ENCODE measurements around the gene SLC10A3. TPM values are rescaled to one million over a fixed set of nuclear protein-coding genes. Genes with fewer than 3 reads are reported as not detected.

Gene SLC10A3
- polyA plus RNA-seq, 1 of the 3 experiments (the other 2 are of a cell fraction): 29.7 TPM

DNA sequence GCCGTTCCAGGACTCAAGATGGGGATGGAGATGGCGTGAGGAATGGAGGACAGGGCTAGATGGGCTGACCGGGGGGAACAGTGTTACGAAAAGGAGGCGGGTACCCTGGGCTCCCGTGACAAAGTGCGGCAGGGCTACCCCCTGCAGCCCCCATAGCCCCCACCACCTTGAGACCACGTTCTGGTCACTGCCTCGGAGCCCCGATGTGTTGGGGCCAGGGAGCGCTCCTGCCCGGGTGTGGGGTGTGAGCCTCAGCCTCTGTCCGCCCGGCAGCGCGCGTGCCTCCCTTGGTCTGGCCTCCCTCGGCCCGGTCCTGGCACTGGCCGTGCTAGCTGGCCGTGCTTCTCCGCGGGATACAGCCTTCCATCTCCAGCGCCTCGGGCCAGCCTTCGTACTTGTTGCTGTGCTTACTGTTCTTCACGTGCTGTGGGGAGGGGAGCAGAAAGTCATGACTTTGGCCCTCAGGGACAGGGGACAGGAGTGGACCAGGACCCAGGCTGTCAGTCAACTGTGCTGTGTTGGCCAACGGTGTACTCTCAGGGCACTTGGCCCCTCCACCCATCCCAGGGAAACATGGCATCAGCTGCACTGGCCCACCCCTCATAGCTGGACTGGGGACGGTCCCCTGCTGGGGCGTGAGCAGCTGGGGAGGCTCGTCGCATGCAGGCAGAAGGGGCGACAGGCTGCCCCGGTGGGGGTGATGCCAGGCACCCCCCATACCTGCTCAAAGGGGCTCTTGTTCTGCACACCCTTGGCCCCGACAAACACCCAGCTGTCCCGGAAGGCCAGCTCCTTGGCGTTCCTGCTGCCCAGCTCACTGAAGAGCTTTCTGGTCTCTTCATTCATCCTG lies 16.3 kb upstream of the SLC10A3 start:
- no peaks in the 10 kb centered on the region for H3F3A ChIP-seq (replicated peaks; ENCODE audit: insufficient read depth)
- no peaks in the 10 kb centered on the region for H3K36me3 ChIP-seq (replicated peaks in 1 of 2; ENCODE audit: control insufficient read depth in 1 of 2, insufficient read depth in 2 of 2, low read length in 1 of 2)
- H3K4me1 ChIP-seq (ENCODE audit: control insufficient read depth in 1 of 2, insufficient read depth in 2 of 2, low read depth in 1 of 2, low read length in 1 of 2): no peaks in the 10 kb centered on the region
- WGBS (ENCODE audit: low lambda C conversion rate): 52% methylated on average over 5 of the region's 37 CpGs
- TF ChIP-seq TAF1 (IDR thresholded peaks at IDR 0.05; ENCODE audit: borderline replicate concordance, low read depth, low read length) (no peak), TEAD4 (IDR thresholded peaks at IDR 0.05; ENCODE audit: borderline replicate concordance, insufficient read depth) (no peak), RAD21 (IDR thresholded peaks at IDR 0.05; ENCODE audit: low read length) (no peak), JUND (IDR thresholded peaks at IDR 0.05) (no peak), FOXM1 (IDR thresholded peaks at IDR 0.05; ENCODE audit: low read depth) (no peak), SIN3A (IDR thresholded peaks at IDR 0.05; ENCODE audit: borderline replicate concordance, low read depth, low read length) (no peak), RCOR1 (IDR thresholded peaks at IDR 0.05; ENCODE audit: low read length) (no peak), EZH2phosphoT487 (IDR thresholded peaks at IDR 0.05; ENCODE audit: borderline replicate concordance, low read depth) (no peak), FOSL2 (IDR thresholded peaks at IDR 0.05; ENCODE audit: borderline replicate concordance, low read depth) (no peak), NFIC (IDR thresholded peaks at IDR 0.05; ENCODE audit: borderline replicate concordance) (no peak), TCF12 (IDR thresholded peaks at IDR 0.05) (no peak)
- TF ChIP-seq, protein P1, sequence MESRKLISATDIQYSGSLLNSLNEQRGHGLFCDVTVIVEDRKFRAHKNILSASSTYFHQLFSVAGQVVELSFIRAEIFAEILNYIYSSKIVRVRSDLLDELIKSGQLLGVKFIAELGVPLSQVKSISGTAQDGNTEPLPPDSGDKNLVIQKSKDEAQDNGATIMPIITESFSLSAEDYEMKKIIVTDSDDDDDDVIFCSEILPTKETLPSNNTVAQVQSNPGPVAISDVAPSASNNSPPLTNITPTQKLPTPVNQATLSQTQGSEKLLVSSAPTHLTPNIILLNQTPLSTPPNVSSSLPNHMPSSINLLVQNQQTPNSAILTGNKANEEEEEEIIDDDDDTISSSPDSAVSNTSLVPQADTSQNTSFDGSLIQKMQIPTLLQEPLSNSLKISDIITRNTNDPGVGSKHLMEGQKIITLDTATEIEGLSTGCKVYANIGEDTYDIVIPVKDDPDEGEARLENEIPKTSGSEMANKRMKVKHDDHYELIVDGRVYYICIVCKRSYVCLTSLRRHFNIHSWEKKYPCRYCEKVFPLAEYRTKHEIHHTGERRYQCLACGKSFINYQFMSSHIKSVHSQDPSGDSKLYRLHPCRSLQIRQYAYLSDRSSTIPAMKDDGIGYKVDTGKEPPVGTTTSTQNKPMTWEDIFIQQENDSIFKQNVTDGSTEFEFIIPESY (IDR thresholded peaks at IDR 0.05; ENCODE audit: borderline replicate concordance, low read depth): no peak
- TF ChIP-seq, protein P2, sequence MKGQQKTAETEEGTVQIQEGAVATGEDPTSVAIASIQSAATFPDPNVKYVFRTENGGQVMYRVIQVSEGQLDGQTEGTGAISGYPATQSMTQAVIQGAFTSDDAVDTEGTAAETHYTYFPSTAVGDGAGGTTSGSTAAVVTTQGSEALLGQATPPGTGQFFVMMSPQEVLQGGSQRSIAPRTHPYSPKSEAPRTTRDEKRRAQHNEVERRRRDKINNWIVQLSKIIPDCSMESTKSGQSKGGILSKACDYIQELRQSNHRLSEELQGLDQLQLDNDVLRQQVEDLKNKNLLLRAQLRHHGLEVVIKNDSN (IDR thresholded peaks at IDR 0.05; ENCODE audit: borderline replicate concordance, low read depth): no peak
- TF ChIP-seq, protein P3, sequence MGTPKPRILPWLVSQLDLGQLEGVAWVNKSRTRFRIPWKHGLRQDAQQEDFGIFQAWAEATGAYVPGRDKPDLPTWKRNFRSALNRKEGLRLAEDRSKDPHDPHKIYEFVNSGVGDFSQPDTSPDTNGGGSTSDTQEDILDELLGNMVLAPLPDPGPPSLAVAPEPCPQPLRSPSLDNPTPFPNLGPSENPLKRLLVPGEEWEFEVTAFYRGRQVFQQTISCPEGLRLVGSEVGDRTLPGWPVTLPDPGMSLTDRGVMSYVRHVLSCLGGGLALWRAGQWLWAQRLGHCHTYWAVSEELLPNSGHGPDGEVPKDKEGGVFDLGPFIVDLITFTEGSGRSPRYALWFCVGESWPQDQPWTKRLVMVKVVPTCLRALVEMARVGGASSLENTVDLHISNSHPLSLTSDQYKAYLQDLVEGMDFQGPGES (IDR thresholded peaks at IDR 0.05; ENCODE audit: low read depth, low read length): no peak
- TF ChIP-seq, protein P4, sequence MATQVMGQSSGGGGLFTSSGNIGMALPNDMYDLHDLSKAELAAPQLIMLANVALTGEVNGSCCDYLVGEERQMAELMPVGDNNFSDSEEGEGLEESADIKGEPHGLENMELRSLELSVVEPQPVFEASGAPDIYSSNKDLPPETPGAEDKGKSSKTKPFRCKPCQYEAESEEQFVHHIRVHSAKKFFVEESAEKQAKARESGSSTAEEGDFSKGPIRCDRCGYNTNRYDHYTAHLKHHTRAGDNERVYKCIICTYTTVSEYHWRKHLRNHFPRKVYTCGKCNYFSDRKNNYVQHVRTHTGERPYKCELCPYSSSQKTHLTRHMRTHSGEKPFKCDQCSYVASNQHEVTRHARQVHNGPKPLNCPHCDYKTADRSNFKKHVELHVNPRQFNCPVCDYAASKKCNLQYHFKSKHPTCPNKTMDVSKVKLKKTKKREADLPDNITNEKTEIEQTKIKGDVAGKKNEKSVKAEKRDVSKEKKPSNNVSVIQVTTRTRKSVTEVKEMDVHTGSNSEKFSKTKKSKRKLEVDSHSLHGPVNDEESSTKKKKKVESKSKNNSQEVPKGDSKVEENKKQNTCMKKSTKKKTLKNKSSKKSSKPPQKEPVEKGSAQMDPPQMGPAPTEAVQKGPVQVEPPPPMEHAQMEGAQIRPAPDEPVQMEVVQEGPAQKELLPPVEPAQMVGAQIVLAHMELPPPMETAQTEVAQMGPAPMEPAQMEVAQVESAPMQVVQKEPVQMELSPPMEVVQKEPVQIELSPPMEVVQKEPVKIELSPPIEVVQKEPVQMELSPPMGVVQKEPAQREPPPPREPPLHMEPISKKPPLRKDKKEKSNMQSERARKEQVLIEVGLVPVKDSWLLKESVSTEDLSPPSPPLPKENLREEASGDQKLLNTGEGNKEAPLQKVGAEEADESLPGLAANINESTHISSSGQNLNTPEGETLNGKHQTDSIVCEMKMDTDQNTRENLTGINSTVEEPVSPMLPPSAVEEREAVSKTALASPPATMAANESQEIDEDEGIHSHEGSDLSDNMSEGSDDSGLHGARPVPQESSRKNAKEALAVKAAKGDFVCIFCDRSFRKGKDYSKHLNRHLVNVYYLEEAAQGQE (IDR thresholded peaks at IDR 0.05; ENCODE audit: low read depth, low read length): no peak
- TF ChIP-seq, protein P5, sequence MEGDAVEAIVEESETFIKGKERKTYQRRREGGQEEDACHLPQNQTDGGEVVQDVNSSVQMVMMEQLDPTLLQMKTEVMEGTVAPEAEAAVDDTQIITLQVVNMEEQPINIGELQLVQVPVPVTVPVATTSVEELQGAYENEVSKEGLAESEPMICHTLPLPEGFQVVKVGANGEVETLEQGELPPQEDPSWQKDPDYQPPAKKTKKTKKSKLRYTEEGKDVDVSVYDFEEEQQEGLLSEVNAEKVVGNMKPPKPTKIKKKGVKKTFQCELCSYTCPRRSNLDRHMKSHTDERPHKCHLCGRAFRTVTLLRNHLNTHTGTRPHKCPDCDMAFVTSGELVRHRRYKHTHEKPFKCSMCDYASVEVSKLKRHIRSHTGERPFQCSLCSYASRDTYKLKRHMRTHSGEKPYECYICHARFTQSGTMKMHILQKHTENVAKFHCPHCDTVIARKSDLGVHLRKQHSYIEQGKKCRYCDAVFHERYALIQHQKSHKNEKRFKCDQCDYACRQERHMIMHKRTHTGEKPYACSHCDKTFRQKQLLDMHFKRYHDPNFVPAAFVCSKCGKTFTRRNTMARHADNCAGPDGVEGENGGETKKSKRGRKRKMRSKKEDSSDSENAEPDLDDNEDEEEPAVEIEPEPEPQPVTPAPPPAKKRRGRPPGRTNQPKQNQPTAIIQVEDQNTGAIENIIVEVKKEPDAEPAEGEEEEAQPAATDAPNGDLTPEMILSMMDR (IDR thresholded peaks at IDR 0.05): no peak
- TF ChIP-seq, protein P6, sequence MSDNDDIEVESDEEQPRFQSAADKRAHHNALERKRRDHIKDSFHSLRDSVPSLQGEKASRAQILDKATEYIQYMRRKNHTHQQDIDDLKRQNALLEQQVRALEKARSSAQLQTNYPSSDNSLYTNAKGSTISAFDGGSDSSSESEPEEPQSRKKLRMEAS (IDR thresholded peaks at IDR 0.05; ENCODE audit: low read depth): no peak
- H3K79me2 ChIP-seq (ENCODE audit: insufficient read depth): no peaks in the 10 kb centered on the region
- POLR2A ChIA-PET: no interaction called here
- H3K4me2 ChIP-seq: no peak overlapping the region
- H2AFZ ChIP-seq (ENCODE audit: low read depth): no peak overlapping the region
- CTCF ChIA-PET: no interaction called here
- H3K9me3 ChIP-seq: no peaks in the 10 kb centered on the region
- no peaks in the 10 kb centered on the region for H3K9me2 ChIP-seq
- H3K27ac ChIP-seq (ENCODE audit: low read depth in 2 of 2, low read length in 1 of 2): no peak overlapping the region
- H3K4me3 ChIP-seq (ENCODE audit: low read depth in 2 of 2, low read length in 1 of 2): no peak overlapping the region
- no peaks in the 10 kb centered on the region; the same call in 1 of the 2 replicates for H3K27me3 ChIP-seq (ENCODE audit: insufficient read depth)
- DNase-seq: no peak
- no peak overlapping the region for H3K9ac ChIP-seq
- H4K20me1 ChIP-seq (ENCODE audit: insufficient read depth): no peaks in the 10 kb centered on the region
